NCI-H1417 (cell line): Measurements from ENCODE around the gene PTPN22.

ENCODE experiments used
- DNase-seq, 3 experiments: peaks; one replicate each; lab custom pipeline; 2025; lab: John Stamatoyannopoulos, UW

Gene PTPN22

DNA sequence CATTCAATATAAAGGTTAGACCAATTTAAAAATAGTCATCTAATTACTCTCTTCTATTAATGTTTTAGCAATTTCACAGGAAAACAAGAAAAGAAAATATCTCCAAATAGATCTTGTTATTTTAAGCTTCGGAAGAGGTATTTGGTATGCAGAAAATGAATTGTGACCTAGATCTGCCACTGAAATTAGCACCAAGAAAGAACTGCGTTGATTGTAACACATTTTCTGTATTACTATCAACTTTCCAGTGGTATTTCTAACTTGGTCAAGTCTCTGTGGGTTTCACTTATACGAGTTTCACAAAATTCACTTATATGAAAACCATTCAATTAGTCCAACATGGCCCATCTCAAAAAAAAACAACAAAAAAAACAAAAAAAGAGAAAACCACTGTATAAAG, 71.0 kb downstream of the PTPN22 start:
- DNase-seq, result no peak

DNA sequence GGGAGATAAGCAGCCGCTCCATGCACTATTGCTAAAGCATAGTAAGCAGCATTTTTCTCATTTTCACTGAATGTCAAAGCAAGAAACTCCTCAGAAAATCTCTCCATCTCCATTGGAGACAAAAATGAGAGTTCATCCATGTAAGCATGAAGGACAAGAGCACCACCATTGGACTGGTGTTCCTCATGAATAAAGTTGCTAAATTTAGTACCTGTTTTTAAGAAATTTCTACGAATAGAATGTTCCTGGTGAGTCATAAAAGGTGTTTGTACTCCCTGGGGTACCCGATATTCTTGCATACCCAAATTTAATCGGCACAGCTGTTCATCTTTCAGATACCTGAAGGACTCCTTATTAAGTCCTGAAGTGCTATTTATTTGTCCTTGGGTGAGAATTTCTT, 74.0 kb downstream of the PTPN22 start:
- no peak for DNase-seq

DNA sequence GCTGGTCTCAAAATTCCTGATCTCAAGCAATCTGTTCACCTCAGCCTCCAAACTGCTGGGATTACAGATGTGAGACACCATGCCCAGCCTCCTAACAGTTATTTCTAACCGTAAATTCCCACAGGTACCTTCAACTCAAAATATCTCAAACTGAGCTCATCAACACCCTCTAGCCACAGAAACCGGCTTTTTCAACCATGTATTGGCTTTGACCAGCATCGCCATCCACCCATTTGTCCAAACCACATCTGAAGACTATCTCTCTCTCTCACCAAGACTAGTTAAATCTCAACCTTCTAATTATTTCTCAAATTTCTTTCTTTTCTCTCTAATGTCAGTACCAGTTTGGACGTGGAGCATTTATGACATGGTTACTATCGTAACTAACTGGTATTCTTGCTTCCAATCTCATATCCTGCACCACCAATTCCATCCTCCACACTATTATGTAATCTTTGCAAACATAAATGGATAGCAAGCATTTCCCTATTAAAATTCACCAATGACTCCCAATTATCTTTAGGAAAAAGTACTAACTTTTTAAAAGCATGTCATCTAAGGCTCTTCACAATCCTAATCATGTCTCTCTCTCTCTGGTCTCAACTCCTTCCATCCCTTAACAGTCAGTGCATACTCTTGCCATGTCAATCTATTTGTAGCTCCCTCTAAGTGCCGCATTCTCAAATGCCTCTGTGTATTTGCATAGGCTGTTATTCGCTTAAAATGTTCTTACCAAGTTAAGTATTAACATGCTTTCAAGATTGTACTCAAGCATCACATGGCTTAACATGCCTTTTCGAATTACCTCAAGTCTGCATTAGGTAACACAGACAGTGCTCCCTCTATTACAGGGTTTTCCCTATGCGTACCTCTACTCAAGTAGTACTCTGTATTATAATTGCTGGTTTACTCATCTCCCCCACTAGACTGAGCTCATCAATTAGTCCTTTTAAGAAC, 77.4 kb downstream of the PTPN22 start:
- peak in 1 of 3 experiments; percentile 7 for DNase-seq

DNA sequence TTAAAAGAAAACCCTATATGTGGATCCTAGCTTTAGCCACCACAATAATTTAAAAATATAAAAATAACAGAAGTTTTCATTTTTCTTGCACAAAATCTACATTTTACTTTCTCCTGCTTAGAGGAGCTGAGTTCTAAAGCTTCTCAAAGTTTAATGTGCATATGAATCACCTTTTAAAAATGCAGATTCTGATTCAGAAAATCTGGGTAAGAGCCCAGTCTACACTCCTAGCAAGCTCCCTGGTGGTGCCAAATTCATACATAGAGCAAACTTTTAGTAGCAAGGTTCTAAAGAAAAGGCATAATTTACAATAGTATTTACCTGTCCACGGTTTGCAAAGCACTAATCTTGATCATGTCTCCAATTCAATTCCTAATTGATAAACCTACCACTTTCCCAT, 78.5 kb downstream of the PTPN22 start:
- no peak for DNase-seq

DNA sequence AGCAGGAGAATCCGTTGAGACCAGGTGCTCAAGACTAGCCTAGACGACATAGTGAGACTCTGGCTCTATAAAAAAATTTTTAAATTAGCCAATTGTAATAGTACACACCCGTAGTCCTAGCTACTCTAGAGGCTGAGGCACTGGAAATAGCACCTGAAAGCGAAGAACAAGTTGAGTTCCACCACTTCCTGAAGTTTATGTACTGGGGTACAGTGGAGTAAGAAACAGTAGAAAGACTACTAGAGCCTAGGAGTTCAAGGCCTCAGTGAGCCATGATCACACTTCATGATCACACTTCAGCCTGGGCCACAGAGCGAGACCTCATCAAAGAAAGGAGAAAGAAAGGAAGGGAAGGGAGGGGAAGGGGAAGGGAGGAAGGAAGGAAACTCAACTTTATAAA, 79.0 kb downstream of the PTPN22 start:
- DNase-seq, result no peak

DNA sequence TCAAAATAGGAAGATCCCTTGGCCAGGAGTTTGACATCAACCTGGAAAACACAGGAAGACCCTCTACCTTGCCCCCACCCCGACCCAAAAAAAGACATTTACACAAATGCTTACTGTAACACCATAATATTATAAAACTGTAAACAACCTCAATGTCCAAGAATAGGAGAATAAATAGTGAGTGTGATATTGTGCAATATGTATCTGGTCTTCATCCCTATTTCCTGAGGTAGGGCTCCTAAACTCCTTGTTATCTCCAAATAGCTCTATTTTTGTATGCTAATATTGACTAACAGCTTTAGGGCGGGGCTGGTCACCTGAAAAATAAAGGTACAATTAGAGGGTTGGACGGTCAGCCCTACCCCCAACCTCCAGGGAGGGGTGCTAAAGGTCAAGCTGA, 82.7 kb downstream of the PTPN22 start:
- no peak for DNase-seq

DNA sequence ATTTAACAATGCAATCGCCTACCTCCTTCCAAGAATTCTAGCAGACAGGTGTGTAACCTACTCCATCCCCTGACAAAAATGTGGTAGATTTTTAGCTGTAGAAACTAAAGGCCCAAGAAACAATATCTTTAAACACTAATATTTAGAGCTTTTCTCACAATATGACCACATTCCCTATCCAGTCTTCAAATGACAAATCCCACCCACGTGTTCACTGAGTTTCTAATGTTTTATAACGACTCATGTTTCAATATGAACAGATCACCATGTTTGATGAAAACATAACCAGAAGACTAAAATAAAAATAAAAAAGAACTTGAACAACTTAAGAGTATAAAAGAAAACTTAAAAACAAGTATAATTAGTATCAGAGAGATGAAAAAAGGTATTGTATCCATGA, 83.8 kb downstream of the PTPN22 start:
- no peak for DNase-seq

DNA sequence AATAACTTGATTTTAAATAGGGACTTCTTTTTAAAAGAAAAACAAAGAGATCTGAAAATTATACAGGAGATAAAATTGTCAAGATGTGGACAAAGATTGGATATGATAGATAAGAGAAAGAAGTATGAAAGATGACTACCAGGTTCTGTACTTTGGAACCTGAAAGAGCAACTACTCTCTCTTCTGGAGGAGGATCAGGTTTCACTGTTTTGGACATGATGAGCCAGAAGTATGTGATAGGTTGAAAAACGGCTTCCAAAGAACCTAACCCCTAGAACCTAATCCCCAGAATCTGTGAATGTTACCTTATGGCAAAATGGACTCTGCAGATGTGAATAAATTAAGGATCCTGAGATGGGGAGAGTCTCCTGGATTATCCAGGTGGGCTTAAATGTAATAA, 85.4 kb downstream of the PTPN22 start:
- DNase-seq, result no peak

DNA sequence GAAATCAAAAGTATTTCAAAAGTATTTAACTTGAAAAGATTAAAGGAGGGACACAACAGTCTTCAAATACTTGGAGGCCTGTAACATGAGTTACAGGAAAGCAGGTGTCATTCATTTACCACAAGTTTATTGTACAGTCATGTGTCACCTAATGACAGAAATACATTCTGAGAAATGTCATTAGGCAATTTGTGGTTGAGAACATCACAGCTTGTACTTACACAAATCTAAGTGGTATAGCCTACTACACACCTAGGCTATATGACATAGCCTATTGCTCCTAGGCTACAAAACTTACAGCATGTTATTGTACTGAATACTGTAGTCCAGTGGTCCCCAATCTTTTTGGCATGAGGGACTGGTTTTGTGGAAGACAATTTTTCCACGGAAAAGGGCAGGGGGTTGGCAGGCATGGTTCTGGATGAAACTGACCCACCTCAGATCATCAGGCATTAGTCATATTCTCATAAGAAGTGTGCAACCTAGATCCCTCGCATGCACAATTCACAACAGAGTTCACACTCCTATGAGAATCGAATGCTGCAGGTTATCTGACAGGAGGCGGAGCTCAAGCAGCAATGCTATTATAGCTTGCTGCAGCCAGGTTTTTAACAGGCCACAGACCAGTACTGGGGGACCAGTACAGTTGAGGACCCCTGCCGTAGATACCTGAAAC, 87.3 kb downstream of the PTPN22 start:
- DNase-seq, result no peak

DNA sequence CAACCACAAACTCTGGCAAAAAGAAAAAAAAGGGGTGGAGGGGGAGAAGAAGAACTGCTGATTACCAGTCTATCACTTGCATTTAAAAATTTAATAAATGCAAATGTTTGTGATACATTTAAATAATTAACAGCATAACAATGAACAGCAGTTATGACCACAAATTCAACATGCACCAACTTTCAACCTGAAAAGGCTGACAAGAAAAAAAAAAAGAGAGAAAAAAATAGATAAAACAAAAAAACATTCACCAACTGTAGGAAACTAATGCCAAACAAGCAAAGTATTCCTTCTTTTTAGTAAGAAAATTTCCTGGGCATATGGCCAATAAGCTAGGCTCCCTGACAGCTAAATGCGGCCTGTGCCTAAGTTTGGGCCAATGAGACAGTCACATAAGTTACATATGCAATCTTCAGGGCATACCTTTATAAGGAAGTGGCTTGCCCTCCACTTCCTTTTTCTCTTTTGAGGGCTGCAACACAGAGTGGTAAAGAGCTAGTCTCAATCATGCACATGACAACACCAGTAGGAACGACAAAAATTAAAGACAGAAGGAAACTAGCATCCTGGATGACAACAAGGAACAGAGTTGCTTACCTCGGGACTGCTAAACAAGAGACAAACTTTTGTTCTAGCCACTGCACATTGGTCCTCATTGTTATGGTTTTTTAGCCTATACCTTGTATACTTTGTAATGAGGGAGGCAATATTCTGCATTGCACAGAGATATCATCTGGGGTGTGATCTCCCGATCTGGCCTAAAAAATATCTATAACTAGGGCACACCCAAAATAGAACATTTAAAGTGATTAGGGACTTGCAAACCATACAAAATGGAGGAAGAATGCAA, 88.0 kb downstream of the PTPN22 start:
- DNase-seq, result no peak

DNA sequence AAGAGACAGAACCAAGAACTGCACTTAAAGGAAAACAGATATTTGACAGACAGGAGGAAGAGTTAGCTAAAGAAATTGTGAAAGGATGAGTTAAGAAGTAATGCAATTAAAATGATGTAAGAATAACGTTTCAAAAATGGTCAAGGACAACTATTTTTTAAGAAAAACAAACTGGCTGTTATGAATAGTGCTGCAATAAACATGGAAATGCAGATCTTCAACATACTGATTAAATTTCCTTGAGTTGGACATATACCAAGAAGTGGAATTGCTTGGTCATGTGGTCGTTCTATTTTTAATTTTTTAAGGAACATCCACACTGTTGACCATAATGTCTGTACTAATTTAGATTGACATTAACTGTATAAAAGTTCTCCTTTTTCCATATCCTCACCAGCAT, 89.1 kb downstream of the PTPN22 start:
- no peak for DNase-seq

DNA sequence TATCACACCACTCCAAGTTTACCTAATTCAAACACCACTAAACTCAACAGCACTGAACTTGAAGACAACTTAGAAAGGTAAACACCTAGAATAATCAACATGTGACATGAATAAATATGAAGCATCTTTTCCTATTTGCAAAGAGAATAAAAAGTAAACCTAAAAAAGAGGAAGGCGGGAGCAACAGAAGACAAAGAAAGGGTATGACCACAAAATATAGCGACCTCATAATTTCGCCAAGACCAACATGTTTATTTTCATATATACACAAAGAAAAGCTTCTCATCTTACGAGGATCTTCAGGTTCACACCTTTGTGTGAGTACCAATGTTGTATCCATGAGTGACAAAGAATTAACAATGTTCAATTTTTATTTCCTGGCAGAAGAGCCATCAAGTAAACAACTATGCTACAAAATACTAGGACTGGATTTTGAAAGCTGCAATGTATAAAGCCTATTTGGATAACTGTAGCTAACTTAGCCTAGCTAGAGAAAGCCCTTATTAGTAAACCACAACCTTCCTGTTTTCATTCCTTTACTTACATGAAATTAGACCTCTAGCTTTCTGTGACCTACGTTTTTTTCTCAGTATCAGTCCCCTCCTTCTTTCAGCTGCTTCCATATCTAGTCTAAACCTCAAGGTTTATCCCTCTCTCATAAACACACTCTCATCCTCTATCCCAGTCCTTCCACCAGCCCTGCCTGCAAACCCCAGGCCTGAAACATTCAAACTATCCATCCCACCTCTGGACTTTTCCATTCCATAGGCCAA, 91.0 kb downstream of the PTPN22 start:
- no peak for DNase-seq

DNA sequence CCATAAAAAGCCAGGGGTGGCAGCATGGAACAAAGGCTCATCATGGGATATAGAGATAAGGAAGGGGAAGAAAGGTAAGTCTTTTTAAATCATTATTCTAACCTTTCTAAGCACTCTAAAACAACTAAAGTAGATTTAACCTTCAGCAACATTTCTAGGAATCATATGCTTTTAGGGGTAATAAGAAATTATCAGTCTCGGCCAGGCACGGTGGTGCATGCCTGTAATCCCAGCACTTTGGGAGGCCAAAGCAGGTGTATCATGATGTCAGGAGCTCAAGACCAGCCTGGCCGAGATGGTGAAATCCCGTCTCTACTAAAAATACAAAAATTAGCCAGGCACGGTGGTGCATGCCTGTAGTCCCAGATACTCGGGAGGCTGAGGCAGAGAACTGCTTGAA, 92.0 kb downstream of the PTPN22 start:
- DNase-seq, result no peak

DNA sequence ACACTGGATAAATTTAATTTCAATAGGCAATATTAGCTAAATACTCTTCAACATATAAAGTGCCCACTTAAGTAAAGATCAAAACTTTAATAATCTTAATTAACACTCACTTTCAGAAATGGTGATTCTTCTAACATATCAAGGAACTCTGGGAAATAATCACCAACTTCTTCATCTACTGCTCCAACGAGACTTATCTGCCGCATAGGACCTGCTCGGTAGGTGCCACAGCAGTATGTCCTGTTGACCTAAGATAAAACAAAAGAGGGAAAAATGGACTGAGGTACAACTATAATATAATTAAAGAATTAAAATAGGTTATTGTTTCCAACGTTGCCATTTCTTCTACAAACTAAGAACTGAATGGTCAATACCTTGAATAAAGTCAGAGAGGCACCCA, 94.0 kb downstream of the PTPN22 start:
- DNase-seq, result no peak

DNA sequence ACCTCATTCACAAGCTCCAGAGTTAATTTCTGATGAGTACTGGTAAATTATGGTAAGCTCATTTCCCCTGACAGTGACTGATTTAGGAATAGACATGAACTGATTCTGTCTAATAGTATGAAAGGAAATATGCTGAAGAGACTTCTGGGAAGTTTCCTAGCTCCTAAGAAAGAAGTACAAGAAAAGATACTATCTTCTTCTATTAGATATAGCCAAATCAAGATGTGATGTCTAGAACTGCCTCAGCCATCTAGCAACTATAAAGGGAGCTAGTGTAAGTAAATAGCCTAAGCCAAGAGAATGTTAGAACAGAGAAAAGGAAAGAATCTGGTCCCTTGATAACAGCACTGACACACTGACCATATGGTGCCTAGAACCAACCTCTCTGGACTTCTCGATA, 101.5 kb downstream of the PTPN22 start:
- no peak for DNase-seq

DNA sequence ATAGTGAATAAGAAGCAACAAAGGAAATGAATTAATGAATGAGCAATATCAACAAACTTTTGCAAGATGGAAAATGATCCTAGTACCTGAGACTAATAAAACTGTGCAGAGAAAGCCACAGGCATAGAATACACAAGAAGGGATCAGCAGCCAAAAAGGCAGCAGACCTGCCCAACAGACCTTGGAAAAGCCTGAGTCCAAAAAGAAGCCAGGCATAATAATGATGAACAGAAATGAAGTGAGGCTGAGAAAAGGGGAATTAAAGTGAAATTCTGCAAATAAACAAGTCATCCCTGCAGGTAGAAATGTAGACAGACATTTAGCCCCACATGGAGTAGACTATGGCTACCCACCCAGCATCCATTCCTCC, 101.9 kb downstream of the PTPN22 start:
- no peak for DNase-seq

DNA sequence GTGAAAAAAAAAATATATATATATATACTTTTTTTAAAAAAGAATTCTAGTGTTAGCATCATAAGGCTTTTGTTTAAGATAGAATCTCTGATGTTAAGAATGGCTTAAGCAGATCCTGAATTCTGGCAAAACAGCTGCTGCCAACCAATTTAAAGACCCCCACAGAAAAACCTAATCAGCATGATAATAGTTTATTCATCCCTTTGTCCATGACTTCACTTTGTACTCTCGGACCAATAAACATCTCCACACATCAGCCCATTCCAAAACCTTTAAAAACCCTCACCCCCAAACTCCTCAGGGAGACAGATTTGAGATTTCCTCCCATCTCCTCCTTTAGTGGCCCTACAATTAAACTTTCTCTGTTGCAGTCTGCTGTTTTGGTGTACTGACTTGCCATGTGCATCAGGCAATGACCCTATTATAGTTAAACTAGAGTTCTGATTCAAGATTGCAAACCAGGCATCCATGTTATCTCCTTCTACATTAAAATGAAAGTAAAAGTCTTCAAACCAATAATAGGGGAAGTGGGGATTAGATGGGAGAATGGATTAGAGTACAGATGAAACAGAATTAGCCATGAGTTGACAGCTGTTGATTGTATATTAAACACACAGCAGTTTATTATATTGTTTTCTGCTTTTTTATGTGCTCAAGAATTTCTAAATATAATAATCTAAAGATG, 102.5 kb downstream of the PTPN22 start:
- DNase-seq, result no peak

DNA sequence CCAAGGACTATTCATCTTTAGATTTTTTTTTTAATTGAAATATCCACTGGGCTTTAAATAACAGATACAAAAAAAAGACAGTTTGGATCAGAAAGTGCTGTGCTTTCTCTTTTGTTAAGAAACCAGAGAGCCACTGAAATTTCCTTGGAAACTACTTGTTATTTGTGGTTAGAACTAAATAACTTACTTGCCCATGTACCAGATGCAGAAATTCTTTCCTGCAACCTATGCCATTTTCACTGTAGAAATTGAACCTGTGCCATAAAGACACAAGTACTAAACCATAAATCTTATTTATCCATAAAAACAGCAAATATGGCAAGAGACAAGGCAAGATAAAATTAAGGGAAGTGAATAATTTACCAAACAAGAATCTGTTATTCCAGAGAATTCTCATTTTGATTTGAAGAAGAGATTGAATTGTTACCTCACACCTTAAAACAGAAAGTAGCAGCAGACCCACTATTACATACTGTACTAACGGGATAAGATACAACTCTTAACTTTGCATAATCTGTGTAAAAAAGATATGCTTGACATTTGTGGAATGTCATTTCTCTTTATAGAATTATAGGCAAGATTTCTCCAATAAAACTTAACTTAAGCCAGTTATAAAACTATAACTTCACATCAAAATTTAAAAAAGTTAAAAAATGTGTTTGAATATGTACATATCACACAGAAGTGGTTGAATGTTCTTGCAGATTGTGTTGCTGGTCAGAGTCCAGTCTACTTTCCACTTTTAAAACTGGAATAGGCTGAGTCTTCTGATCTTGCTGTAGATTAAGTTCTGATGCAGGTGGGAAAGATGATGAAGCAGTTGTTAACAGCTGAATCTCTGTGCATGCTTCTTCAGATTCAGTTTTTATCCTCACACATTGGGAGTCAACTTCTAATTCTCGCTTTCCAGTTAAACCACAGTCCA, 105.9 kb downstream of the PTPN22 start:
- DNase-seq, result no peak
